Ectodermal cell (in vitro differentiated cells): Measurements from ENCODE around the gene HELZ2.

Experiments used
- H3K27ac ChIP-seq: 2 replicates; pipeline ENCODE4 v1.7.0; 2013; ENCODE audit warnings: mild to moderate bottlenecking, low read depth, low read length; ENCODE audit not compliant: insufficient read depth, poor library complexity, severe bottlenecking
- H3K27me3 ChIP-seq: 2 replicates; pipeline ENCODE4 v1.7.0; 2013; ENCODE audit warnings: mild to moderate bottlenecking, low read length; ENCODE audit not compliant: insufficient read depth, control insufficient read depth, poor library complexity, severe bottlenecking
- H3K36me3 ChIP-seq: one replicate; pipeline ENCODE4 v1.7.0; 2013; ENCODE audit warnings: low read length; ENCODE audit not compliant: control insufficient read depth, insufficient read depth
- H3K4me1 ChIP-seq: one replicate; pipeline ENCODE4 v1.7.0; 2013; ENCODE audit warnings: low read length; ENCODE audit not compliant: control insufficient read depth, insufficient read depth
- H3K4me3 ChIP-seq: 2 replicates; pipeline ENCODE4 v1.7.0; 2013; ENCODE audit warnings: low read depth, low read length, control low read depth; ENCODE audit not compliant: insufficient read depth
- H3K9me3 ChIP-seq: 2 replicates; pipeline ENCODE4 v1.7.0; 2013; ENCODE audit warnings: mild to moderate bottlenecking, low read length, moderate library complexity; ENCODE audit not compliant: control insufficient read depth
- WGBS, 2 experiments: methylation state at CpG; one replicate each; pipeline ENCODE4 v1.1.7; 2013; ENCODE audit warnings: missing lambda C conversion rate in 2 of 2; 5-methylcytosine and 5-hydroxymethylcytosine counted together

HELZ2 gene

DNA sequence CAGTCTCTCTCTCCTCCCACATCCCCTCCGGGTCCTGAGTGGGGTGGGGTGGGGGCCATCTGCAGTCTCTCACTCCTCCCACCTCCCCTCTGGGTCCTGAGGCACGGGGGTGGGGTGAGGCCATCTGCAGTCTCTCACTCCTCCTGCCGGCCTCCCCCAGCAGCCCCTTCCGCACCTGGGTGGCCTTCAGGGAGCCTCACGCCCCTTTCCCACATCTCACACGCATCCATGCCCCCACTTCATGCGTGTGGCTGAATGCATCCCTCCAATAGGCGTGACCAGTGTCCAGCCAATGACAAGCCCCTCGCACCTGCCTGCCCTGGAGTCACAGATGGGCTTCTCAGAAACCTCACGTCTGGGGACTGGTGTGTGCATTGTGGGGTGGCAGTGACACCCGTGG, 25.5 kb downstream of the HELZ2 start:
- no peaks in the 10 kb centered on the region for H3K36me3 ChIP-seq
- WGBS, 2 experiments = 80 to 86% methylated on average over 11 of the region's 11 CpGs

DNA sequence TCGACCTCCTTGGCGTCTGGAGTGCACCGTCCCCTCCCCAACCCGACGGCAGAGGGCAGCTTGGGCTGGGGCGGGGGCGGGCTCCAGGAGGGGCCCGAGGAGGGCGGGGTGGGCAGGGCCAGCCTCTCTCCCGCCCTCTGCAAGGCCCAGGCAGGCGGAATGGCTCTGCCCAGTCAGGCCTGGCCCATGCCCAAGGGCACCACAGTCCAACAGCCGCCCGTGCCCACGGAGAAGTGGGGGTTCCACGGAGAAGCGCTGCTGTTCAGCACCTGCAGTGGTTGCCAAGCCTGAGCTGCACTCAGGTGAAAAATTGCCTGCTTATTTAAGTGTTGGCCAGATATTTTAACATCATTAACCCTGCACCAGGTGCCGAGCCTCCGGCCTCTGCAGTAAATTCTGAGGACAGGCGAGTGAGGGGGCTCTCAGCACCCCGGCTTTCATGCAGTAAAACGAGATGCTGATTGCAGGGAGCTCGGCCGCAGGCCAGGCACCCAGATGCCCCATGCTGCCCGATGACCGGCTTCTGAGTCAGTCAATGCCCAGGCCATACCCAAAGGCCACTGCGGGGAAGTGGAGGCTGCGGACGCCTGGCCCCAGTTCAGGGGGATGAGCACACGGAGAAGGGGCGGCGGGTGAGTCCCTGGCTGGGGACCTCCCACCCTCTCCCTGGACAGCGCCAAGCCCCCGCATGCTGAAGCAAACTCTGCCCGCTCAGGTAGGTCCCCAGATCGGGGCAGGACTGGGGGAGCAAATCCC, 26.1 kb downstream of the HELZ2 start, which contains the start of gene SRMS:
TSS of gene SRMS (minus strand) at position 25 of the 756 bp plus-strand sequence. CDS start 286 bp downstream, outside the sequence.
- no peaks in the 10 kb centered on the region for H3K4me1 ChIP-seq
- H3K4me3 ChIP-seq = no peak within 1 kb of the TSS
- no peak within 1 kb of the TSS for H3K27ac ChIP-seq
- H3K36me3 ChIP-seq = no peaks in the 10 kb centered on the region
- WGBS, 2 experiments = 65 to 67% methylated on average over 35 of the region's 35 CpGs
- H3K9me3 ChIP-seq = no peaks in the 10 kb centered on the region
- H3K27me3 ChIP-seq = no peaks in the 10 kb centered on the region

More for the DNA sequence above, 25.5 kb downstream of the HELZ2 start:
- Histone ChIP-seq H3K4me3 (no peak overlapping the region), H3K27me3 (no peaks in the 10 kb centered on the region), H3K9me3 (no peaks in the 10 kb centered on the region), H3K27ac (no peak overlapping the region), H3K4me1 (no peaks in the 10 kb centered on the region)

DNA sequence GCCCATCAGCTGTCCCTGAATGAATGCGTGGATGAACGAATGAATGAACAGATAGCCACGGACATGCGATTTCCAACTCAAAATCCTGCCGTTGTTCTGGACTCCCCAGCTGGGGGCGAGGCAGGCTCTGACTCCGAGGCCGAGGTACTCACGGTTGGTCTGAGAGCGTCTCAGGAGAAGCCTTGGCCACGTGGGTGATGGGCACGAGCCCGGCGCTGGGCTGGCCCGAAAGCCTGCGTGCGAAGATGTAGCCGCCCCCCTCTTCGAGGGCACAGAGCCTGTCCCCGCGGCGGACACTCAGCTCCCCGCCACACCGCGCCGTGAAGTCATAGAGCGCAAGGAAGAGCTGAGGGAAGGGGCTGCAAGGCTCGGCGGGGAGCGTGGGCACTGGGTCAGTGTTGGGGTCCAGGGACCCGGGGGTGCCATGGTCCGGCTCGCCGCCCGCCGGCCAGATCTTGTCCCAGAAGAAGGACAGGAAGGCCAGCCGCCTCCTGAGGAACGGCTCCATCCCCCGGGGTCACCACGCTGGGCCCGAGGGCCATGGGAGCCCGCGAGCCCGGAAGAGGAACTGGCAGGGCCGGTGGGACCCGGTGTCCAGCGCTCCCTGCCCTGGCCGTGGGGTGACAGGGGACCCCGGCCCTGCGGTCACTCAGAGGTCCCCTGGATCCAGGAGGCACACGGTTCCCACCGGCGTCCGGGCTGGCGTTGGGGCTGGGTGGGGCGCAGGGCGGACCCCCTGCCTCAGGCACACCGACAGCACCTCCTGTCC, 26.9 kb downstream of the HELZ2 start:
- H3K4me3 ChIP-seq = no peak overlapping the region
- no peaks in the 10 kb centered on the region for H3K9me3 ChIP-seq
- no peaks in the 10 kb centered on the region for H3K36me3 ChIP-seq
- 84 to 85% methylated on average over 58 of the region's 58 CpGs for WGBS, 2 experiments
- H3K4me1 ChIP-seq = no peaks in the 10 kb centered on the region
- no peak overlapping the region for H3K27ac ChIP-seq
- H3K27me3 ChIP-seq = no peaks in the 10 kb centered on the region

DNA sequence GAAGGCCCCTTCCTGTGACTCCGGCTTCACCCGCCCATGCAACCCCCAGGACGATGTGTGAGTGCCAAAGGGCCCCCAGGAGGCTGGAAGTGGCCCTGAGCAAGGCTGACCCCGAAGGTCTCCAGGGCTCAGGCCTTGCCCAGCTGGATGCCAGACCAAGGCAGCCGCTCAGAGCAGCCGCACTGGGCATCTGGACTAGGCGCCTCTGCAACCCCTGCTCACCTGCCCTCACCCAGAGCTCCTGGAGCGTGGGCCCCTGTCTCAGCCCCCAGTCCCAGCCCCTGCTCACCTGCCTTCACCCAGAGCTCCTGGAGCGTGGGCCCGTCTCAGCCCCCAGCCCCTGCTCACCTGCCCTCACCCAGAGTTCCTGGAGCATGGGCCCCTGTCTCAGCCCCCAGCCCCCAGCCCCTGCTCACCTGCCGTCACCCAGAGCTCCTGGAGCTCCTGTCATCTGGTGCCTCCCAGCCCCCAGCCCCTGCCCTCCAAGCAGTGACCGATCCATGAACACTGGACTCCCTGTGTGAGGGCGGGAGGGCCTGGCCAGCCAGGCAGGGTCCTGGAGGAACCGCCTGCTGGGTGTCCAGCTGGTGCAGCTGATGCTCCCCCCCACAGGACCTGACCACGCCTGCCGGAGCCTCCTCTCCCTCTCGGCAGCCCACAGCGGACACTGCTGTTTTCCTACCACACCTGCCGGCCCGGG, 27.6 kb downstream of the HELZ2 start:
- H3K4me3 ChIP-seq = no peak overlapping the region
- H3K27ac ChIP-seq = no peak overlapping the region
- no peaks in the 10 kb centered on the region for H3K9me3 ChIP-seq
- no peaks in the 10 kb centered on the region for H3K4me1 ChIP-seq
- no peaks in the 10 kb centered on the region for H3K27me3 ChIP-seq
- 88 to 89% methylated on average over 20 of the region's 20 CpGs for WGBS, 2 experiments
- H3K36me3 ChIP-seq = no peaks in the 10 kb centered on the region

DNA sequence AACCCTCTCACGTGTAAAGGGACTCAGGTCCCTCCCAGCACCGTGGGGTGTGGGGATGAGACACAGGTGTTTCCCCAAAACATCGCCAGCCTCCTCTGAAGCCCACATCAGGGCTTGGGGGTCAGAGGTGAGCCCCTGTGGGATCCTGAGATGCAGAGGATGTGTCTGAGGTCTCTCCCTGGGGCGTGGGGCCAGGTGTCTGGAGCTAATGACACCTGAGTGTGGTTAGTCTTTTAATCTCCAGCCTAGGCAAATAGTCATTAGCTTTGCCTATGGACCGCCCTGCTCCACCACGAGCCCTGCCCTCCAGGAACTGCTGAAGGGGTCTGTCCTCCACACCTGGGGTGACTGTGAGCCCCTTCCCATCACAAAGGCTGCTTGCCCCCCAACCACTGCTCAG, 28.2 kb downstream of the HELZ2 start:
- no peak overlapping the region for H3K4me3 ChIP-seq
- H3K27me3 ChIP-seq = no peaks in the 10 kb centered on the region
- no peaks in the 10 kb centered on the region for H3K4me1 ChIP-seq
- H3K9me3 ChIP-seq = no peaks in the 10 kb centered on the region
- no peak overlapping the region for H3K27ac ChIP-seq
- no peaks in the 10 kb centered on the region for H3K36me3 ChIP-seq
- 79 to 82% methylated on average over 6 of the region's 6 CpGs for WGBS, 2 experiments

DNA sequence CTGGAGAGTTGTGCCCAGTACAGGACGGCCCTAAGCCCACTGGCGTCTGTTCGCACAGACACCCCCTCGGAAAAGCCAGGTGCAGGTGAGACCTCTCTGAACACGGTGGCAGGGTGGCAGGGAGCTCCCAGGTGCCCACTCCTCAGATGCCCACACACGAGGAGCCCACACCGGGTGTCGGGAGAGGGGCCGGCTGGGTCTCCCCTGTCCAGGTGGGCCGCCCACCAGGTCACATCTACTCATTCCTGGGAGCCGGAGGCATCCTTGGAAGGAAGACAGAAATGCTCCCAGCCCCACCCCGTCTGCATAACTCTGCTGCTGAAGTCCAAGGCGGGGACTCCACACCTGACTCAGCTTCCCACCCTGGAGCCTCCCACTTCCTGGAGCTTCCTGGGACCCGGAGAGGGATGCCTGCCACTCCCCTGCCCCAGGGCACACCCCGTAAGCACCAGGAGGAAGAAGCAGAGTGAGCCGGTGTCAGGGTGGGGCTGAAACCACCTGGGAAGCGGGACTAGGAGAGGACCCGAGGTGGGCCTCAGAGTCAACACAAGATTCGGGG, 29.0 kb downstream of the HELZ2 start:
- Histone ChIP-seq H3K9me3 (no peaks in the 10 kb centered on the region), H3K36me3 (no peaks in the 10 kb centered on the region), H3K27ac (no peak overlapping the region), H3K4me3 (no peak overlapping the region), H3K4me1 (no peaks in the 10 kb centered on the region), H3K27me3 (no peaks in the 10 kb centered on the region)
- WGBS, 2 experiments = 83 to 84% methylated on average over 19 of the region's 19 CpGs

DNA sequence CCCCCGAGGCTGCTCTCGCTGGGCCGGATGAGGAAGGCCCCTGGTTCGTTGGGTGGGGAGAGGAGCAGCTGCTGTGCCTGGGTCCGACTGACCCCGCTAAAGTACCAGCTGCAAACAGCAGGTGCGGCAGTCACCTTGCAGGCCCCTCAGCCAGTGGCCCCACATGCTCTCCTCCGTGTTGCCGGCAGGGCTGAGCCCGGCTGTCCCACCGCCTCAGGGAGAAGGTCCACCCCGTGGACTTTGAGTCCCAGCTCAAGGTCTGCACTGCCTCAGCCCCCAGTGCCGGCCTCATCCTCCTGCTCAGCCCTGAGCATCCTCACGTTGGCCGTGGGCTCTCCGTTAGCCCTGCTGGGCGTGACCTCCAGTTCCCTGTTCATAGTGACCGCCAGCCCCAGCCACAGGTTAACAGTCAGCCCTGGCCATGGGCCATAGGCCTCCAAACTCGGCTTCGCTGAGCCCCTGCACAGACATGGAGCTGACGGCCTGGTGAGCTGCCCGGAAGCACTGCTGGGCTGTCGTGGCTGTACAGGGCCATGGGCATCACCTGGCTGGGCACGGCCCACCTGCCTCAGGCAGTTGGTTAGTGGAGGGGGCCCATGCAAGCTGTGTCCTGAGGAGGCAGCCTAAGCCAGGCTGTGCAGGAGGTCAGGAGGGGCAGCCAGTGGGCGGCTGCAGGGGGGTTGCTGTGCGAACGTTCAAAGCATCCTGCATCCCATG, 29.6 kb downstream of the HELZ2 start:
- 88 to 90% methylated on average over 27 of the region's 27 CpGs for WGBS, 2 experiments

DNA sequence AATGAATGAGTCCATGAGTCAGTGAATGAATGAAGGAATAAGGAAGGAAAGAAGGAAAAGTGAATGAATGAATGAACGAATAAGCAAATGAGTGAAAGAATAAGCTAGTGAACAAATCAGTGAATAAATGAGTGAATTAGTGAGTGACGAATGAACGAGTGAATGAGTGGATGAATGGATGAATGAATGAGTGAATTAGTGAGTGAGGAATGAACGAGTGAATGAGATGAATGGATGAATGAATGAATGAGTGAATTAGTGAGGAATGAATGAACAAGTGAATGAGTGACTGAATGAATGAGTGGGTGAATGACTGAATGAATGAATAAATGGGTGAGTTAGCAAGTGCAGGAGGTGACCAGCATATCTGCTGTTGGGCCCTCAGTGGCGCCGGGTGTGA, 30.3 kb downstream of the HELZ2 start:
- H3K4me1 ChIP-seq = no peaks in the 10 kb centered on the region
- no peaks in the 10 kb centered on the region for H3K9me3 ChIP-seq
- no peak overlapping the region for H3K27ac ChIP-seq
- no peaks in the 10 kb centered on the region for H3K36me3 ChIP-seq
- whole genome bisulfite sequencing, 2 experiments = 90 to 92% methylated on average over 6 of the region's 6 CpGs
- H3K27me3 ChIP-seq = no peaks in the 10 kb centered on the region
- no peak overlapping the region for H3K4me3 ChIP-seq

More for the DNA sequence above, 29.6 kb downstream of the HELZ2 start:
- H3K4me3 ChIP-seq = no peak overlapping the region
- no peaks in the 10 kb centered on the region for H3K36me3 ChIP-seq
- H3K4me1 ChIP-seq = no peaks in the 10 kb centered on the region
- H3K9me3 ChIP-seq = no peaks in the 10 kb centered on the region
- H3K27me3 ChIP-seq = no peaks in the 10 kb centered on the region
- H3K27ac ChIP-seq = no peak overlapping the region

DNA sequence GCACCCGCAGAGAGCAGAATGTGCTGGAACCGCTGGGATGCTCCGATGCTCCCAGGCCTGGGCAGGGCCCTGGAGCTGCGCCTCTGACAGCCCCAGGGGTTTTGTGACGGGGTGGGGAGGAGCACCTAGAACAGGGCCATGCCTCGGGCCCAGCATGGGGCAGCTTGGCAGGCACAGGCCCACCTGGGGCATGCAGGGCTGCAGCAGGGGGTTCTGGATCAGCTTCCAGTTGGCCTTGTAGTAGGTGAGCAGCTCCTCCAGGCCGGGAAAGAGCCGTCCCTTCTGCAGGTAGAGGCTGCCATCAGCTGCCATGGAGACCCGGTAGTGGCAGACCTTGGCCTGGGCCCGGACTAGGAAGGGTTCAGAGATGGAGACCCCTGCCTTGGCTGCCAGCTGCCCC, 30.9 kb downstream of the HELZ2 start:
- Histone ChIP-seq H3K27me3 (no peaks in the 10 kb centered on the region), H3K4me1 (no peaks in the 10 kb centered on the region), H3K36me3 (no peaks in the 10 kb centered on the region), H3K27ac (no peak overlapping the region), H3K4me3 (no peak overlapping the region), H3K9me3 (no peaks in the 10 kb centered on the region)
- 87 to 91% methylated on average over 10 of the region's 10 CpGs for WGBS, 2 experiments
